ENCODE measurements around the gene HMCN1.

DNA sequence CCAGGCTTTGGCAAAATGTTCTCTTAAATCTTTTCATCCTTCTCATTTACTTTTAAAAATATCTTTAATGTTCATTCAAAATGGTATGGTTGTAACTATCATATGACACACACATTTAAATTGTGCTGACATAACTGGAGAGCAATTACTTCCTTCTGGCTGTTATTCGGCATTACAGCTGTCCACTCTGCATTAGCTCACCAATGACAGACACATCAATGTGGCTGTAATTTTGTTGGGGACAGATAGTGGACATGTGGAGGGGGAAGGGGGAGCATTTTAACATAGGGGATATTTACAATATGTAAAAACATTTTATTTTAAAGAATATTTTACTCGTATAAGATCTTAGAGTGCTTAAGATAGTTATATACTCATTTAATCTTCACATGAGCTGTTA, 319.8 kb downstream of the HMCN1 start:
- TF ChIP-seq CTCF (IDR thresholded peaks at IDR 0.05) (no peak), POLR2A (IDR thresholded peaks at IDR 0.05) (no peak)

All from adrenal gland (tissue), 5 donors.